CD4-positive, alpha-beta T cell (primary cell): ENCODE results near the gene KCNJ10. TPM values are rescaled to one million over a fixed set of nuclear protein-coding genes. Genes with fewer than 3 reads are reported as not detected.

Experiments used
- ATAC-seq: fragments of 200-7000 bp; cut with Tn5 transposase; one replicate; pipeline ENCODE4 v1.10.0; 2022; ENCODE audit warnings: mild to moderate bottlenecking; ENCODE audit not compliant: poor library complexity
- CTCF ChIA-PET: fragments of 350-600 bp; sonication (Branson Sonifier 250); formaldehyde crosslinking; loops from one replicate; lab custom pipeline; 2021; ENCODE audit warnings: antibody characterized with exemption, inconsistent platforms; lab: Charles Lee
- POLR2A ChIA-PET: fragments of 350-600 bp; sonication (Branson Sonifier 250); formaldehyde crosslinking; loops from one replicate; lab custom pipeline; 2021; ENCODE audit warnings: antibody characterized with exemption, inconsistent platforms; lab: Charles Lee
- DNase-seq, 14 experiments: peaks; one replicate each; pipeline ENCODE4 v3.0.0-alpha.2; 2013 to 2020; ENCODE audit warnings: mixed read lengths in 2 of 14
- H3K27ac ChIP-seq, 2 donors: one replicate each; pipeline versions ENCODE4 v1.5.1 to v1.7.0; 2013; ENCODE audit warnings: low read length in 2 of 2, low read depth in 1 of 2, mild to moderate bottlenecking in 1 of 2
- H3K27me3 ChIP-seq, 2 experiments: 1 replicate in 1 of 2; 2 replicates in 1 of 2; pipeline versions ENCODE4 v1.6.1 to v1.7.0; 2013; ENCODE audit warnings: low read length in 2 of 2, control low read depth in 1 of 2, mild to moderate bottlenecking in 1 of 2, moderate library complexity in 1 of 2; ENCODE audit not compliant: insufficient read depth in 2 of 2, control insufficient read depth in 1 of 2
- H3K36me3 ChIP-seq: one replicate; pipeline ENCODE4 v1.6.1; 2013; ENCODE audit warnings: low read length, control low read depth; ENCODE audit not compliant: insufficient read depth
- H3K4me1 ChIP-seq: one replicate; pipeline ENCODE4 v1.6.1; 2013; ENCODE audit warnings: low read length, control low read depth; ENCODE audit not compliant: insufficient read depth
- H3K4me3 ChIP-seq: one replicate; pipeline ENCODE4 v1.5.1; 2013; ENCODE audit warnings: mild to moderate bottlenecking, low read length, moderate library complexity
- H3K9me3 ChIP-seq, 2 experiments: 1 replicate in 1 of 2; 2 replicates in 1 of 2; pipeline versions ENCODE4 v1.6.1 to v1.7.0; 2013; ENCODE audit warnings: low read length in 2 of 2, mild to moderate bottlenecking in 2 of 2, control low read depth in 1 of 2, moderate library complexity in 1 of 2; ENCODE audit not compliant: control insufficient read depth in 1 of 2, insufficient read depth in 1 of 2
- H3K27ac Mint-ChIP-seq: one replicate; pipeline ENCODE4 v1.8.0; 2020; ENCODE audit warnings: mixed read lengths
- H3K27me3 Mint-ChIP-seq: one replicate; pipeline ENCODE4 v1.8.0; 2021; ENCODE audit warnings: mixed read lengths
- H3K36me3 Mint-ChIP-seq: one replicate; pipeline ENCODE4 v1.8.0; 2021; ENCODE audit warnings: low read depth, mixed read lengths
- H3K4me1 Mint-ChIP-seq: one replicate; pipeline ENCODE4 v1.8.0; 2021; ENCODE audit warnings: low read depth, mixed read lengths
- H3K4me3 Mint-ChIP-seq: one replicate; pipeline ENCODE4 v1.8.0; 2020; ENCODE audit warnings: mild to moderate bottlenecking, mixed read lengths
- H3K9me3 Mint-ChIP-seq: one replicate; pipeline ENCODE4 v1.8.0; 2020; ENCODE audit warnings: mixed read lengths
- intact Hi-C, 2 experiments: fragments of 100-400 bp; cut with DNase I in 1 of 2; cut with micrococcal nuclease in 1 of 2; formaldehyde crosslinking; loops; one replicate each; pipeline versions ENCODE4 v1.15.1 to v1.9.0; 2023 to 2025; cut with DNase I, micrococcal nuclease
- total RNA-seq, 174 experiments: library from RNA in 2 of 174; stranded (reverse) in 2 of 174; gene quantifications; one replicate each; pipeline ENCODE4 v1.2.3 and lab custom pipeline; 2021 to 2026
- TF ChIP-seq, protein P1 (sequence below): fragments of 200-600 bp; IDR thresholded peaks from one replicate; pipeline ENCODE4 v1.8.0; 2022; ENCODE audit warnings: antibody characterized with exemption, mild to moderate bottlenecking

KCNJ10 gene
- total RNA-seq, 2 experiments from 2014 or later: not detected

DNA sequence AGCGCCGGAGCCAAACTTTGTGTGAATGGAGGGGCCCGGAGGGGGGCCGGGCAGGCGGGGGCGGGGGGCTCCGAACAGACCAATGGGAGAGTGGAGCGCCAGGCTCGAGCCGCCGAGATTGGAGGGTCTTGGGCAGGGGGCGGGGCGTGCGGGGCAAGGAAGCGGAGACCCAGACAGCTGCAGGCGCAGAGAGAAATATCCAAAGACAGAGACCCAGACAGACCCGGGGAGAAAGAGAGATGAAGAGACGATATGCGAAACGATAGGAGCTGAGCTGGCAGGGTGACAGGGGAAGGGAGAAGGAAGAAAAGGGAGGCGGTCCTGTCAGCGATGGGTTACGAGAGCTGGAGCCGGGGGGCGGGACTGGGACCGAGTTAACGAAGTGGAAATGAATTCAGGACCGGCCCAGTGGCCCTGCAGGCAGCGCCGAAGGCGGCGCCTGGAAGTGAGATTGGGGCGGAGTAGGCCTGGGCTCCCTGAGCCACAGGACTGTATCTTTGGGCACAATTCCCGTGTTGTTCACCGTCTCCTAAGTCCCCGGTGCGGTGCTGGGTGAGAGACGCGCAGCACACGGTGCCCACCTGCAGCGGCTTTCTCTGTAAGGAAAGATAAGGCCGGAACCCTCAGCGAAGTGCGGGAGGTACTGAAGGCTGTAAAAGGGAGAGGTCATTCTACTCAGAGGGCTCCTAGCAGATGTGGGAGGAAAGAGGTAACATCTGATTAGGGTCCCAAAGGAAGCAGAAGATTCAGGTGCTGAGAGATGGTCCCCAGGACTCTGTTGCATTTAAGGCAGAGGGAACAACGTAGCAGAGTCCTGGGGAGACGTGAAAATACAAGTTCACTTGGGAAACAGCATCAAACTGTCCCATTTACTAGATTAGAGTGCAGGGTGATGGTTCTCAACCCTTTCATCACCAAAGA is 543 bp upstream of the KCNJ10 start:
- Mint-ChIP-seq H3K27ac (no peak overlapping the region), H3K9me3 (no peaks in the 10 kb centered on the region), H3K4me1 (peaks cover 8% of the 10 kb centered on the region), H3K27me3 (peaks cover 48% of the 10 kb centered on the region), H3K4me3 (peak overlapping the region; percentile 92), H3K36me3 (no peaks in the 10 kb centered on the region)
- ChIA-PET CTCF (interaction anchor here (1.5 to 2.4 kb wide), 3 partner anchors 9 to 24 kb away, joined by 4 to 13 read pairs (median 8); partner anchors contain the start of gene KCNJ9), POLR2A (interaction anchor here (0.6 to 0.8 kb wide), 4 partner anchors 8 to 147 kb away, joined by 3 read pairs; partner anchors contain the start of genes IGSF8 and KCNJ9)
- intact Hi-C loops: no loop called here
- ATAC-seq (peak; percentile 93), DNase-seq (peak; percentile 43 to 82 (median 70))
- Histone ChIP-seq H3K4me1 (peaks cover 13% of the 10 kb centered on the region), H3K27me3 (peaks cover 19 to 24% of the 10 kb centered on the region in 2 experiments), H3K27ac (no peak overlapping the region), H3K36me3 (no peaks in the 10 kb centered on the region), H3K4me3 (peak overlapping the region; percentile 59), H3K9me3 (no peaks in the 10 kb centered on the region)
- TF ChIP-seq, protein P1, sequence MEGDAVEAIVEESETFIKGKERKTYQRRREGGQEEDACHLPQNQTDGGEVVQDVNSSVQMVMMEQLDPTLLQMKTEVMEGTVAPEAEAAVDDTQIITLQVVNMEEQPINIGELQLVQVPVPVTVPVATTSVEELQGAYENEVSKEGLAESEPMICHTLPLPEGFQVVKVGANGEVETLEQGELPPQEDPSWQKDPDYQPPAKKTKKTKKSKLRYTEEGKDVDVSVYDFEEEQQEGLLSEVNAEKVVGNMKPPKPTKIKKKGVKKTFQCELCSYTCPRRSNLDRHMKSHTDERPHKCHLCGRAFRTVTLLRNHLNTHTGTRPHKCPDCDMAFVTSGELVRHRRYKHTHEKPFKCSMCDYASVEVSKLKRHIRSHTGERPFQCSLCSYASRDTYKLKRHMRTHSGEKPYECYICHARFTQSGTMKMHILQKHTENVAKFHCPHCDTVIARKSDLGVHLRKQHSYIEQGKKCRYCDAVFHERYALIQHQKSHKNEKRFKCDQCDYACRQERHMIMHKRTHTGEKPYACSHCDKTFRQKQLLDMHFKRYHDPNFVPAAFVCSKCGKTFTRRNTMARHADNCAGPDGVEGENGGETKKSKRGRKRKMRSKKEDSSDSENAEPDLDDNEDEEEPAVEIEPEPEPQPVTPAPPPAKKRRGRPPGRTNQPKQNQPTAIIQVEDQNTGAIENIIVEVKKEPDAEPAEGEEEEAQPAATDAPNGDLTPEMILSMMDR: no peak

DNA sequence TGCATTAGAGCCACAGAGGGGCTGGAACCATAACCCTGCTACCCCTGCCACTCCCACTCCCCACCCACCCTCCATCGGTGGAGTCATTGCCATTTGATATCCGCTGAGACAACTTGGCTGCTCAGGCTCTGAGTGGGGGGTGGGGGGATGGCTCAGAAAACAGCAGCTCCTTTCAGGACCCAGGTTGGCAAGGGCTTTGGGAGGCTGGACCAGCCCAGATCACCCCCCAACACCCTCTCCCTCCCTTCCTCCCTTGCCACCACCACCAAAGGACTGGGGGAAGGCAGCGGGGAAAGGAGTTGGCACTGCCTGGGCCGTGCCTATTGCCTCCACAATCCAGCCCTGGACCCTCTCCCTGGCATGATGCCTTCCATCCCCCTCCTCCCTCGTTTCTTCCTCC is 1.7 kb downstream of the KCNJ10 start:
- no peak overlapping the region for H3K4me3 ChIP-seq
- DNase-seq (no peak), ATAC-seq (no peak)
- H3K9me3 ChIP-seq: no peaks in the 10 kb centered on the region
- H3K27ac ChIP-seq: no peak overlapping the region
- peaks cover 13% of the 10 kb centered on the region for H3K4me1 ChIP-seq
- Mint-ChIP-seq H3K4me3 (peak overlapping the region; percentile 42), H3K9me3 (no peaks in the 10 kb centered on the region), H3K27ac (no peak overlapping the region), H3K27me3 (peaks cover 35% of the 10 kb centered on the region), H3K4me1 (peaks cover 8% of the 10 kb centered on the region), H3K36me3 (no peaks in the 10 kb centered on the region)
- no peaks in the 10 kb centered on the region for H3K36me3 ChIP-seq
- ChIA-PET CTCF (interaction anchor here (1.1 to 2.4 kb wide), 2 partner anchors 18 kb away, joined by 3 to 8 read pairs; no protein-coding TSS in a partner anchor), POLR2A (no interaction called here)
- TF ChIP-seq, protein P1: no peak
- intact Hi-C loops: no loop called here
- peaks cover 19% of the 10 kb centered on the region in 2 experiments for H3K27me3 ChIP-seq

DNA sequence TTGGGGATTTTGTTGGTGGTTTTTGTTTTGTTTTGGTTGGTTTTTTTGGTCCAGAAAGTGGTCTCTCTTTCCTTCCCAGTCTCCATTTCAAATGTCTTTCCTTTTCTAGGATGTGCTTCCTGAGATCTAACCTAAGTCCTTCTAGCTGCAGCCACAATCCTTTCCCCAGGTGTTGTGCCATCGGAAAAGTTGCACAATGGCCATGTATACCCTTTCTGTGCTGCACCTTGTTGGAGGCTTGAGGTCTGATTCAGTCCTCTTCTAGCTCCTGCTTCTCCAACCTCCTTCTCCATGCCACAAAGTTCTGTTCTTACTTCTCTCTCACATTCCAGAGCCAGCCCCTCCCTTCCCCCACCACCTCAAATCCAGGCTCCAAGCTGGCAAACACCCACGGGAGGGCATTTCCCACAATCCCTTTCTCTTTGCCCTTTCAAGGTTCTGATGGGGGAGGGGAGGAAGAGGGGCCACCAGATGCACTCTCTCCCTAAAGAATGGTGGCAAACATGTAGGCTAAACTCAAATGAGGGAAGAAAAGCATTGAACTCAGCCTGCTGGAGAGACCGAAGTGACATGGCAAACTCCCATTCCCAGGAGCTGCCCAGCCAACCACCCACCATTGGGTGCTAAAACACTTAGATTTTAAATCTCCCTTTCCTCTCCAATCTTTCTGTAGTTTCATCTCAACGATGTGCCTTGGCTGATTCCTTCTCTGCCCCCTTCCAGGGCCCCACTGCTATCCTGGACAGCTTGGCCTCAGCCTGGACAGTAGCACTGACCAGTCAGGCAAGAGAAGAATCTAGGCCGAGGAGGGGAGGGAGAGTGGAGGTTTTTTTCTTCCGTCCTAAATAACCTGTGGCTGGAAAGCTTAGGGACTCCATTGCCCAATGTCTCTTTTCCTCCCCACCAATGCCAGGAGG is 2.9 kb downstream of the KCNJ10 start:
- POLR2A ChIA-PET: no interaction called here
- Mint-ChIP-seq H3K27me3 (peaks cover 26% of the 10 kb centered on the region), H3K9me3 (no peaks in the 10 kb centered on the region), H3K36me3 (no peaks in the 10 kb centered on the region), H3K4me3 (no peak overlapping the region), H3K4me1 (peaks cover 8% of the 10 kb centered on the region), H3K27ac (no peak overlapping the region)
- no peaks in the 10 kb centered on the region for H3K36me3 ChIP-seq
- TF ChIP-seq, protein P1: no peak
- intact Hi-C loops: no loop called here
- ATAC-seq (no peak), DNase-seq (no peak)
- H3K9me3 ChIP-seq: no peaks in the 10 kb centered on the region
- peaks cover 13% of the 10 kb centered on the region for H3K4me1 ChIP-seq
- H3K27me3 ChIP-seq: peaks cover 18 to 19% of the 10 kb centered on the region in 2 experiments
- no peak overlapping the region for H3K4me3 ChIP-seq
- no peak overlapping the region for H3K27ac ChIP-seq
- CTCF ChIA-PET: interaction anchor here (1.1 to 1.7 kb wide), 2 partner anchors 11 to 17 kb away, joined by 3 to 6 read pairs; no protein-coding TSS in a partner anchor
